Neural cell (in vitro differentiated cells): ENCODE data around the gene PCIF1.

Experiments used
- CTCF ChIP-seq: fragments of 450-650 bp; IDR thresholded peaks from 2 replicates; pipeline ENCODE4 v1.5.1; 2014; ENCODE audit warnings: antibody characterized with exemption, mild to moderate bottlenecking, moderate library complexity; ENCODE audit not compliant: poor library complexity, severe bottlenecking
- EP300 ChIP-seq: fragments of 450-650 bp; conservative IDR thresholded peaks from 2 replicates; pipeline ENCODE4 v1.6.1; 2014; ENCODE audit warnings: antibody characterized with exemption, mild to moderate bottlenecking, moderate library complexity; ENCODE audit not compliant: poor library complexity, severe bottlenecking
- EZH2 ChIP-seq: fragments of 200-600, 300-800 bp; shearing (Covaris generic), sonication (generic); IDR thresholded peaks from 2 replicates; pipeline ENCODE4 v1.6.1; 2014; ENCODE audit warnings: antibody characterized with exemption, low read length, borderline replicate concordance, mild to moderate bottlenecking; ENCODE audit not compliant: insufficient read depth, poor library complexity, severe bottlenecking
- POLR2AphosphoS5 ChIP-seq: IDR thresholded peaks from 2 replicates; pipeline ENCODE4 v1.6.1; 2012
- RAD21 ChIP-seq: fragments of 450-650 bp; conservative IDR thresholded peaks from 2 replicates; pipeline ENCODE4 v1.6.1; 2014; ENCODE audit warnings: antibody characterized with exemption, mild to moderate bottlenecking, moderate library complexity
- SMC3 ChIP-seq: fragments of 450-650 bp; conservative IDR thresholded peaks from 2 replicates; pipeline ENCODE4 v1.6.1; 2014; ENCODE audit warnings: antibody characterized with exemption, mild to moderate bottlenecking, moderate library complexity; ENCODE audit not compliant: poor library complexity
- TF ChIP-seq, protein P1 (sequence below): IDR thresholded peaks from 2 replicates; pipeline ENCODE4 v1.6.1; 2012; ENCODE audit warnings: borderline replicate concordance

GRCh38 chr20:45972500-45973183 lies 38.2 kb downstream of the PCIF1 start:
- TF ChIP-seq EP300 (no peak), CTCF (no peak), EZH2 (no peak), RAD21 (no peak), SMC3 (no peak), POLR2AphosphoS5 (no peak)
- TF ChIP-seq, protein P1, sequence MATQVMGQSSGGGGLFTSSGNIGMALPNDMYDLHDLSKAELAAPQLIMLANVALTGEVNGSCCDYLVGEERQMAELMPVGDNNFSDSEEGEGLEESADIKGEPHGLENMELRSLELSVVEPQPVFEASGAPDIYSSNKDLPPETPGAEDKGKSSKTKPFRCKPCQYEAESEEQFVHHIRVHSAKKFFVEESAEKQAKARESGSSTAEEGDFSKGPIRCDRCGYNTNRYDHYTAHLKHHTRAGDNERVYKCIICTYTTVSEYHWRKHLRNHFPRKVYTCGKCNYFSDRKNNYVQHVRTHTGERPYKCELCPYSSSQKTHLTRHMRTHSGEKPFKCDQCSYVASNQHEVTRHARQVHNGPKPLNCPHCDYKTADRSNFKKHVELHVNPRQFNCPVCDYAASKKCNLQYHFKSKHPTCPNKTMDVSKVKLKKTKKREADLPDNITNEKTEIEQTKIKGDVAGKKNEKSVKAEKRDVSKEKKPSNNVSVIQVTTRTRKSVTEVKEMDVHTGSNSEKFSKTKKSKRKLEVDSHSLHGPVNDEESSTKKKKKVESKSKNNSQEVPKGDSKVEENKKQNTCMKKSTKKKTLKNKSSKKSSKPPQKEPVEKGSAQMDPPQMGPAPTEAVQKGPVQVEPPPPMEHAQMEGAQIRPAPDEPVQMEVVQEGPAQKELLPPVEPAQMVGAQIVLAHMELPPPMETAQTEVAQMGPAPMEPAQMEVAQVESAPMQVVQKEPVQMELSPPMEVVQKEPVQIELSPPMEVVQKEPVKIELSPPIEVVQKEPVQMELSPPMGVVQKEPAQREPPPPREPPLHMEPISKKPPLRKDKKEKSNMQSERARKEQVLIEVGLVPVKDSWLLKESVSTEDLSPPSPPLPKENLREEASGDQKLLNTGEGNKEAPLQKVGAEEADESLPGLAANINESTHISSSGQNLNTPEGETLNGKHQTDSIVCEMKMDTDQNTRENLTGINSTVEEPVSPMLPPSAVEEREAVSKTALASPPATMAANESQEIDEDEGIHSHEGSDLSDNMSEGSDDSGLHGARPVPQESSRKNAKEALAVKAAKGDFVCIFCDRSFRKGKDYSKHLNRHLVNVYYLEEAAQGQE: no peak
